H9 (cell line): ENCODE measurements around the gene GRHPR. TPM values are rescaled to one million over a fixed set of nuclear protein-coding genes. Genes with fewer than 3 reads are reported as not detected.

ENCODE experiments used
- DNase-seq: peaks from one replicate; pipeline ENCODE4 v3.0.0-alpha.2; 2017
- H2AFZ ChIP-seq: one replicate; pipeline ENCODE4 v1.6.1; 2013; ENCODE audit warnings: mild to moderate bottlenecking, low read length, control low read depth, moderate library complexity
- H2AK5ac ChIP-seq: 2 replicates; pipeline ENCODE4 v1.6.1; 2013; ENCODE audit warnings: low read length, control low read depth, mixed read lengths; ENCODE audit not compliant: insufficient read length
- H2BK120ac ChIP-seq: one replicate; pipeline ENCODE4 v1.6.1; 2013; ENCODE audit warnings: low read depth, mild to moderate bottlenecking, low read length, control low read depth, inconsistent platforms; ENCODE audit not compliant: poor library complexity, severe bottlenecking
- H2BK12ac ChIP-seq: 2 replicates; pipeline ENCODE4 v1.6.1; 2013; ENCODE audit warnings: low read length, control low read depth, mixed read lengths, low read depth; ENCODE audit not compliant: insufficient read length
- H2BK15ac ChIP-seq: 2 replicates; pipeline ENCODE4 v1.6.1; 2013; ENCODE audit warnings: low read depth, low read length, control low read depth
- H2BK20ac ChIP-seq: one replicate; pipeline ENCODE4 v1.6.1; 2013; ENCODE audit warnings: low read depth, mild to moderate bottlenecking, low read length, control low read depth, inconsistent platforms; ENCODE audit not compliant: poor library complexity, severe bottlenecking
- H2BK5ac ChIP-seq: 2 replicates; pipeline ENCODE4 v1.6.1; 2013; ENCODE audit warnings: low read length, control low read depth, mixed read lengths; ENCODE audit not compliant: insufficient read length
- H3K14ac ChIP-seq: 2 replicates; pipeline ENCODE4 v1.6.1; 2013; ENCODE audit warnings: low read length, control low read depth; ENCODE audit not compliant: insufficient read depth
- H3K18ac ChIP-seq: 2 replicates; pipeline ENCODE4 v1.6.1; 2013; ENCODE audit warnings: low read depth, mild to moderate bottlenecking, mixed read lengths, low read length, control low read depth; ENCODE audit not compliant: insufficient read length
- H3K23ac ChIP-seq: 2 replicates; pipeline ENCODE4 v1.6.1; 2013; ENCODE audit warnings: low read length, control low read depth, mixed read lengths, low read depth; ENCODE audit not compliant: insufficient read length
- H3K23me2 ChIP-seq: 2 replicates; pipeline ENCODE4 v1.6.1; 2013; ENCODE audit warnings: low read depth, mild to moderate bottlenecking, mixed read lengths, low read length, control low read depth; ENCODE audit not compliant: insufficient read length, poor library complexity, severe bottlenecking
- H3K27ac ChIP-seq: 2 replicates; pipeline ENCODE4 v1.5.1; 2013; ENCODE audit warnings: low read length, control low read depth, mixed read lengths, low read depth; ENCODE audit not compliant: insufficient read length
- H3K27me3 ChIP-seq: 2 replicates; pipeline ENCODE4 v1.6.1; 2013; ENCODE audit warnings: low read length, control low read depth, inconsistent platforms; ENCODE audit not compliant: insufficient read depth
- H3K4ac ChIP-seq: 2 replicates; pipeline ENCODE4 v1.6.1; 2013; ENCODE audit warnings: low read depth, mild to moderate bottlenecking, control low read depth, inconsistent platforms, low read length, moderate library complexity
- H3K4me1 ChIP-seq: 2 replicates; pipeline ENCODE4 v1.6.1; 2013; ENCODE audit warnings: low read length, control low read depth, inconsistent platforms; ENCODE audit not compliant: insufficient read depth
- H3K4me2 ChIP-seq: 2 replicates; pipeline ENCODE4 v1.6.1; 2013; ENCODE audit warnings: low read length, control low read depth, mixed read lengths; ENCODE audit not compliant: insufficient read length, insufficient read depth
- H3K56ac ChIP-seq: 2 replicates; pipeline ENCODE4 v1.6.1; 2013; ENCODE audit warnings: low read depth, mild to moderate bottlenecking, mixed read lengths, low read length, control low read depth; ENCODE audit not compliant: insufficient read length
- H3K79me1 ChIP-seq: 2 replicates; pipeline ENCODE4 v1.6.1; 2013; ENCODE audit warnings: low read depth, mild to moderate bottlenecking, moderate library complexity, low read length, control low read depth, inconsistent platforms; ENCODE audit not compliant: insufficient read depth, poor library complexity, severe bottlenecking
- H3K79me2 ChIP-seq: 2 replicates; pipeline ENCODE4 v1.6.1; 2013; ENCODE audit warnings: low read length, control low read depth, inconsistent platforms; ENCODE audit not compliant: insufficient read depth
- H3K9ac ChIP-seq: 2 replicates; pipeline ENCODE4 v1.6.1; 2013; ENCODE audit warnings: low read length, control low read depth, mixed read lengths; ENCODE audit not compliant: insufficient read length; ENCODE audit errors: extremely low read depth
- H3K9me3 ChIP-seq: one replicate; pipeline ENCODE4 v1.6.1; 2013; ENCODE audit warnings: low read depth, low read length, inconsistent platforms; ENCODE audit not compliant: control insufficient read depth
- H3T11ph ChIP-seq: one replicate; pipeline ENCODE4 v1.6.1; 2013; ENCODE audit warnings: mild to moderate bottlenecking, low read length, control low read depth, inconsistent platforms
- H4K20me1 ChIP-seq: one replicate; pipeline ENCODE4 v1.6.1; 2013; ENCODE audit not compliant: control insufficient read depth, insufficient read length, insufficient read depth
- H4K5ac ChIP-seq: 2 replicates; pipeline ENCODE4 v1.6.1; 2013; ENCODE audit warnings: low read depth, mild to moderate bottlenecking, mixed read lengths, low read length, control low read depth; ENCODE audit not compliant: insufficient read length
- H4K8ac ChIP-seq: replicated peaks from 2 replicates; pipeline ENCODE4 v1.6.1; 2013; ENCODE audit warnings: low read length, control low read depth, mixed read lengths, low read depth; ENCODE audit not compliant: insufficient read length
- H4K91ac ChIP-seq: 2 replicates; pipeline ENCODE4 v1.6.1; 2013; ENCODE audit warnings: low read depth, mild to moderate bottlenecking, moderate library complexity, mixed read lengths, low read length, control low read depth; ENCODE audit not compliant: insufficient read length
- H3K27ac Mint-ChIP-seq, 3 experiments: 2 replicates in 2 of 3; 3 replicates in 1 of 3; pipeline ENCODE4 v1.8.0; 2020 to 2021; ENCODE audit warnings: mixed read lengths in 3 of 3, mild to moderate bottlenecking in 1 of 3, moderate library complexity in 1 of 3
- H3K27me3 Mint-ChIP-seq: 2 replicates; pipeline ENCODE4 v1.8.0; 2021; ENCODE audit warnings: low read depth, mild to moderate bottlenecking, moderate library complexity, mixed read lengths
- H3K36me3 Mint-ChIP-seq, 3 experiments: 2 replicates in 2 of 3; 3 replicates in 1 of 3; pipeline ENCODE4 v1.8.0; 2020 to 2021; ENCODE audit warnings: low read depth in 3 of 3, mixed read lengths in 3 of 3; ENCODE audit not compliant: insufficient read depth in 1 of 3
- H3K4me1 Mint-ChIP-seq, 2 experiments: 2 replicates each; pipeline ENCODE4 v1.8.0; 2020; ENCODE audit warnings: mixed read lengths in 2 of 2
- H3K4me3 Mint-ChIP-seq, 2 experiments: 2 replicates in 1 of 2; 3 replicates in 1 of 2; pipeline ENCODE4 v1.8.0; 2020 to 2021; ENCODE audit warnings: mild to moderate bottlenecking in 2 of 2, mixed read lengths in 2 of 2, moderate library complexity in 1 of 2
- H3K9me3 Mint-ChIP-seq, 2 experiments: 2 replicates in 1 of 2; 3 replicates in 1 of 2; pipeline ENCODE4 v1.8.0; 2020; ENCODE audit warnings: mild to moderate bottlenecking in 2 of 2, mixed read lengths in 2 of 2, moderate library complexity in 1 of 2
- CTCF ChIP-seq: fragments of 200-600 bp; sonication (generic); conservative IDR thresholded peaks from 3 replicates; pipeline ENCODE4 v1.8.0; 2021; ENCODE audit warnings: antibody characterized with exemption, mild to moderate bottlenecking
- WGBS: extraction: QIAGEN DNeasy Blood & Tissue Kit; methylation state at CpG from one replicate; pipeline ENCODE4 v1.1.7; 2013; ENCODE audit warnings: missing lambda C conversion rate, low lambda C conversion rate, mixed read lengths; ENCODE audit not compliant: insufficient read length; ENCODE audit errors: extremely low coverage; 5-methylcytosine and 5-hydroxymethylcytosine counted together
- total RNA-seq: library from RNA; stranded (reverse); gene quantifications from 2 replicates; pipeline ENCODE4 v1.2.1, GENCODE V29; 2021

GRHPR gene
- total RNA-seq, 1 experiment from 2014 or later = 97.9 TPM

- Histone ChIP-seq H4K20me1 (no peaks in the 10 kb centered on the region), H3K4ac (no peak overlapping the region), H3K56ac (no peak overlapping the region), H2BK120ac (no peak overlapping the region), H2BK15ac (no peak overlapping the region), H3K27me3 (no peaks in the 10 kb centered on the region), H4K5ac (no peak overlapping the region), H3K23me2 (no peaks in the 10 kb centered on the region), H3K23ac (no peak overlapping the region), H3K9me3 (no peaks in the 10 kb centered on the region), H2AK5ac (no peak overlapping the region), H4K8ac (no peak overlapping the region), H3K9ac (no peak overlapping the region), H3K4me2 (no peak overlapping the region), H3K27ac (no peak overlapping the region), H2AFZ (no peak overlapping the region), H3K18ac (no peak overlapping the region), H3K14ac (no peak overlapping the region; the same call in 1 of the 2 replicates), H3T11ph (no peak overlapping the region), H3K79me2 (no peaks in the 10 kb centered on the region), H2BK5ac (no peak overlapping the region), H4K91ac (no peak overlapping the region), H3K4me1 (no peaks in the 10 kb centered on the region; the same call in 1 of the 2 replicates), H3K79me1 (no peaks in the 10 kb centered on the region), H2BK20ac (no peak overlapping the region), H2BK12ac (no peak overlapping the region)
- TF ChIP-seq CTCF = no peak
- Mint-ChIP-seq H3K4me1 (peaks cover 3% of the 10 kb centered on the region in 2 experiments; a peak in 1 of 4 replicates), H3K27me3 (no peaks in the 10 kb centered on the region), H3K9me3 (no peaks in the 10 kb centered on the region; a peak in 1 of 5 replicates), H3K27ac (no peak overlapping the region; a peak in 1 of 7 replicates), H3K36me3 (0 out of 7 replicates have a peak, but pooled peaks cover 0 to 3% (median 0%) of the 10 kb centered on the region in 3 experiments), H3K4me3 (no peak overlapping the region)
- WGBS = no CpG with 5 or more reads among the region's 11 CpGs
- no peak for DNase-seq
These were observed 41.3 kb upstream of the GRHPR start for GRCh38 chr9:37381094-37381741.
